HG02763 (cell line): ENCODE measurements around the gene GLMP.

ENCODE experiments used
- ATAC-seq: cut with Tn5 transposase; IDR thresholded peaks from one replicate; pipeline ENCODE4 v1.9.1; 2021; ENCODE audit warnings: mild to moderate bottlenecking, moderate library complexity; ENCODE audit not compliant: unreplicated experiment

The GLMP gene

GRCh38 chr1:156251527-156251926 is 44.0 kb downstream of the GLMP start:
- no peak for ATAC-seq

- ATAC-seq = no peak
These were observed 45.9 kb downstream of the GLMP start for GRCh38 chr1:156249593-156249992.

GRCh38 chr1:156248323-156248683 is 47.2 kb downstream of the GLMP start:
- ATAC-seq = no peak

GRCh38 chr1:156247460-156248322 is 47.8 kb downstream of the GLMP start, which contains the start of gene PAQR6:
Gene PAQR6 (minus strand): TSS chr1:156248056. CDS start chr1:156246731, 1,325 bp downstream.
- no peak for ATAC-seq

GRCh38 chr1:156246781-156247459 is 48.6 kb downstream of the GLMP start:
- ATAC-seq = no peak

GRCh38 chr1:156246241-156246780 is 49.2 kb downstream of the GLMP start:
- no peak for ATAC-seq

- no peak for ATAC-seq
These were observed 49.8 kb downstream of the GLMP start for GRCh38 chr1:156245451-156246232.

- ATAC-seq = no peak
These were observed 50.8 kb downstream of the GLMP start for GRCh38 chr1:156244712-156245111.

GRCh38 chr1:156244126-156244525 is 51.4 kb downstream of the GLMP start:
- ATAC-seq = no peak

GRCh38 chr1:156242738-156243137 is 52.7 kb downstream of the GLMP start:
- no peak for ATAC-seq
